T1000 (cell line): ENCODE results near the gene NUBP2.

Experiments used
- DNase-seq: peaks from one replicate; lab custom pipeline; 2025; ENCODE audit warnings: mixed read lengths; lab: John Stamatoyannopoulos, UW

The NUBP2 gene

GRCh38 chr16:1809281-1809801, 26.6 kb downstream of the NUBP2 start:
- no peak for DNase-seq

- no peak for DNase-seq
Observed at GRCh38 chr16:1810106-1810505, 27.3 kb downstream of the NUBP2 start.

GRCh38 chr16:1810536-1810935, 27.8 kb downstream of the NUBP2 start:
- no peak for DNase-seq

- no peak for DNase-seq
Observed at GRCh38 chr16:1812732-1813163, 30.0 kb downstream of the NUBP2 start.

DNA sequence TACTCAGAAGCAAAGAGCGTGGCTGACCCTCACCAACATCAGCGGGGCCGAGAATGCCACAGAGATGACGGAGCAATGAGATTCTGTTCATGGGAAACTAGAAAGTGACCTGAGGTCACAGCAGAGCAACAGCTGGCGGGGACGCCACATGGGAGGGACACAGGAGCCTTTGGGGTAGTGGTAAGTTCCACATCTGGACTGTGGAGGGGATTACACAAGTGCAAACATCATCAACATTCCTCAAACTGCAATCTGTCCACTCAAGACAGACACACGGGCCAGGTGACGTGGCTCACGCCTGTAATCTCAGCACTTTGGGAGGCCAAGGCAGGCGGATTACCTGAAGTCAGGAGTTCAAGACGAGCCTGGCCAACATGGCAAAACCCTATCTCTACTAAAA, 32.7 kb downstream of the NUBP2 start:
- DNase-seq = no peak

GRCh38 chr16:1816396-1817275, 33.9 kb downstream of the NUBP2 start:
- DNase-seq = no peak

GRCh38 chr16:1817276-1817589, 34.5 kb downstream of the NUBP2 start:
- DNase-seq = no peak

GRCh38 chr16:1817716-1818115, 35.0 kb downstream of the NUBP2 start:
- DNase-seq = no peak

GRCh38 chr16:1818204-1818872, 35.6 kb downstream of the NUBP2 start:
- DNase-seq = no peak

DNA sequence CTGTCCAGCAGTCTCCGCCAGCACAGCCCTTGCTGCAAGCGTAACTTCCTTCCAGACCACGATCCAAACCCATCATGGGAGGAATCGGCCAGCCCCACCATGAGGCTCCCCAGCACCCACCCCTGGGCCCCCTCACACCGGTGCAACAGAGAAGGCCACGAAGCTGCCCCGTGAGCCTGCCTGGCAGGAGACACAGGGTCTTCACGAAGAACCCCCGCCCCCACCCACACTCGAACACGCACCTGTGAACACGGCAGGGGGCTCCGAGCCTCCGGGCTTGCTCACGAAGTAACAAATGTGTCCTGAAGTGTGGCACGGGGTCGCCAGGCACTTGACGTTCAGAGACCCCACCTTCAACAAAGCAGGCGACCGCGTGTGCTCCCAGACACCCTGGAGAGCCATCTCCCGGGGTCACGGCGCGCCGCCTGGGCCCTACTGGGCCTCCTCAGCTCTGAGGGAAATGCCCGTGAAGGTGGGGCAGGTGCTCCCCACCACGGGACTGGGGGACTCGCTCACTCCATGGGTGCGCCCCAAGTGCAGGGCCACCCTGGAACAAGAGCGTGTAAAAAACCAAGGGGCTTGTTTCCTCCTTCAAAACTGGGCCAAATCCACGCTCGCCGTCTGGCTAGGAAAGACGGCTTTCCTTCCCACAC, 36.2 kb downstream of the NUBP2 start:
- no peak for DNase-seq

- DNase-seq = no peak
Observed at GRCh38 chr16:1819611-1820010, 36.9 kb downstream of the NUBP2 start.

DNA sequence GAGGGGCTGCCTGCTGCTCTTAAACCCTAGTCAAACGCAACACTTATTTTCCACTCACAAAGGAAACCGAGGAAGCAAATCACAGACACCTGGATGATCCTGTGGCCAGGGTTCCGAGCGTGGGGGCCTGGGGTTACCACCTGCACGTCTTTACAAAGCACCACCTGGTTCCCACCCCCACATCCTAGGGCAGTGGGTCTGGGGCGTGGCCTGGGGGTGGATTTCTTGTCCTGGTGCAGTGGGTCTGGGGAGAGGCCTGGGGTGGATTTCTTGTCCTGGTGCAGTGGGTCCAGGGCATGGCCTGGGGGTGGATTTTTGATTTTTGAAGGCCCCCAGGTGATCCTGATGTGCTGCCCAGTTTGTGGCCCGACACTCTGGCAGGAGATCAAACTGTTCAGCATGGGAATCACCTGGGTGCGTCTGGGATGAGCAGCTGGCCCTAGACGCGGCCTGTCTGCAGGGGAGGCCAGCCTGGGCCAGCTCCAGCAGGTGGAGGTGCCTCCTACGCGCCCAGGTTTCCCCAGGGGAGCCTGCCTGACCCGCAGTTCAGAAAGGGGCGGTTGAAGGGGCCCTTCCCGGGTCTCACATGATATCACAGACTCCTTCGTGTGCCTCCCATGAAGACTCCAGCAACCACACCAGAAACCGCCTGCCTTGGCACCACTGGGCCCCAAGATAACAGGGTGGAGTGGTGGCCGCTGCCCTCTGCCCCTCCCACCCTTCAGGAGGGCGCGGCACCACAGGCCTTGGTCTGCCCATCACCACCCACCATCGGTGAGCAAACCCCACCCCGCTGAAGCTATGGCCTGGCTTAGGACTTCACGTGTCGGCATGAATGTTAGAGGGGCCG, 37.6 kb downstream of the NUBP2 start:
- DNase-seq = no peak

DNA sequence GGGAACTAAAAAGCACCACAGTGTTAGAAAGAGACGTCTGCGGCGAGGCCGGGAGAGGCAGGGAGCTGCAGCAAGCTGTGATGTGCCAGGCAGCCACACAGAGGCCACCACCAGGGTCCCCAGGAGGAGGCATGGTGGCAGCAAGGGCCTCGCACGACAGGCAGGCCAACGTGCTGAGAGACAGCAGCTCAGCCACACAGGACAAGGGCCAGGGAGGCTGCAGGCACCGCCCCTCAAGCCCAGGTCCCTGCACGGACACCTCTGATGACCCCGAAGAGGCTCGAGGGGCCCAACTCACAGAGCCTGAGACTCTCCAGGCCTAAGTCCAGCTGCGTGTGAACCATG, 38.2 kb downstream of the NUBP2 start:
- DNase-seq = no peak

DNA sequence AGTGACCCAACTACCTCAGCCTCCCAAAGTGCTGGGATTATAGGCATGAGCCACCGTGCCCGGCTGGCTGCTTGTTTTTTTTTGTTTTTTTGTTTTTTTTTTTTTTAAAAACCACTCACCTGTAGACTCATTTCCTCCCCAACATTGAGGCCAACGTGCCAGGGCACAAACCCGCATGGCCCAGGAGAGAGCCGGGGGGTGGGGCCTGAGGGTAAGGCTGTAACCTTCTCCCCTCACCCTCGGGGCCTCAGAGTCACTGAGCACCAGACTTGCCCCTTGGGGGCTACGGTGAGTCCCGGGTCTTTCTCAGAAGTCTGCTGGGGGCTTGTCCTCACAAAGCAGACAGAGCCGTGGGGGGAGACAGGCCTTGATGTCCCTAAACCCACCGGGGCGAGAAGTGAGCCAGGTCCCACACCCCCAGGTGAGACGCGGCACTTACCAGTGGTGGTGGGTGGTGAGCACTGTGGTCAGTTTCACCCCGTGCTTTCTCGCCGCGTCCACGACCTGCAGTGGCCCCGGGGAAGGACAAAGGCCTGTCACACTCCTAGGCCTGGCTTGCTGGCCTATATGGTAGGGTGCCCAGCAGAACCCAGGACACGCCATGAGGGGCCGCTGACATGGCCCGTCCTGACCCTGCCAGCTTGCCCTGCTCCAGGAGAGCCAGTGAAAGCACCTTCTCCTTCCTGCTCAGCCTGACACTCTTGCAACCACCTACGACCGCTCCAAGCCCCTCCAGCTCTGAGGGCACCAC, 39.3 kb downstream of the NUBP2 start:
- DNase-seq = no peak

DNA sequence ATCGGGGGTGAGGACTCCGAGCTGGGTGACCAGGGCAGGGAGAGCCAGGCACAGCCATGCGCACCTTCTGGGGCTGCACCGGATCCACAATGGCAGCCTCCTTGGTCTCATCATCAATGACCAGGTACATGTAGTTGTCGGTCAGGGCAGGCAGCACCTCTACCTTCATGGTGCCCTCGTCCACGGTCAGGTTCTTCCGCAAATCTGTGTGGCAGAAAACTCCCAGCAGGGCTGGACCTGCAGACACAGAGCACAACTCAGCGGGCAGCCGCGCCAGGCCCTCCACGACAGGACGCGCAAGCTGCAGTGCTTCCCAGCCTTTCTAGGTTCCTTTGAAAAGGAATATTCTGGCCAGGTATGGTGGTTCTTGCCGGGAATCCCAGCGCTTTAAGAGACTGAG, 40.0 kb downstream of the NUBP2 start:
- DNase-seq = no peak

- no peak for DNase-seq
Observed at GRCh38 chr16:1823821-1824220, 41.1 kb downstream of the NUBP2 start.

GRCh38 chr16:1825381-1825863, 42.7 kb downstream of the NUBP2 start:
- DNase-seq = no peak

DNA sequence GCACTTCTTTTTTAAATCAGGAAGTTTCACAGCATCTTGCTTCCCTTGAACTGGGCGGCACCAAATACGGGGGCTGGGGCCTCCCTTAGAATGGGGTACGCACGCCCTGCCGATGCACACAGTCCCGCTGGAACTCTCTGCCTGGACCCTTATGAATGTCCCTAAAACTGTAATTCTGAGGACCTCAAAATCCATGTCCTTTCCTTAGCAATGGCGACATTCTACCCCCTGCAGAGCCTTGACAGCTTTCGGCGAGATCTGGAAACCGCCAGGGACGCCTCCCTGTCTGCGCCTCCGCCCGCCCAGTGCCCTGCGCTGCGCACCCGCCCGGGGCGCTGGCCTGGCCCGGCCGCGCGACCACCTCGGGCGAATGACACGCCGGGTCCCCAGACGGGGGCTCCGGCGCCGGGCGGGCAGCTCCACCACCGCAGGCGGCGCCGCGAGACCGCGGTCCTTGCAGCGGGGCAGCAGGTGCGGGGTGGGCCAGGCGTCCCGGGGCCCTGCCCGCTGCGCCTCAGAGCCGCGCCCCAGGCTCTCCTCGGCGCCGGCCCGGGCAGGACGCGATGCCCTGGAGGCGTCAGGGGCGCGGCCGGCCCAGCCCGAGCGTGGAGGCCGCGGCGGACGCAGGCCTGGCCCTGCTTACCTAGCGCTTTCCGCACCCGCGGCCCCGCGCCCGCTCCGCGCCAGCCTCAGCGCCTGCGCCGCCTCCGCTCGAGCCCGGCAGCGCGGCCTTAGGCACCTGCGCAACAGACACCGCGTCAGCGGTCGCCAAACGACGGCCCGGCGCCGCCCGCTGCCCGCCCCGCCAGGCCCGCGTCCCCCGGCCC, 43.3 kb downstream of the NUBP2 start:
- no peak for DNase-seq

DNA sequence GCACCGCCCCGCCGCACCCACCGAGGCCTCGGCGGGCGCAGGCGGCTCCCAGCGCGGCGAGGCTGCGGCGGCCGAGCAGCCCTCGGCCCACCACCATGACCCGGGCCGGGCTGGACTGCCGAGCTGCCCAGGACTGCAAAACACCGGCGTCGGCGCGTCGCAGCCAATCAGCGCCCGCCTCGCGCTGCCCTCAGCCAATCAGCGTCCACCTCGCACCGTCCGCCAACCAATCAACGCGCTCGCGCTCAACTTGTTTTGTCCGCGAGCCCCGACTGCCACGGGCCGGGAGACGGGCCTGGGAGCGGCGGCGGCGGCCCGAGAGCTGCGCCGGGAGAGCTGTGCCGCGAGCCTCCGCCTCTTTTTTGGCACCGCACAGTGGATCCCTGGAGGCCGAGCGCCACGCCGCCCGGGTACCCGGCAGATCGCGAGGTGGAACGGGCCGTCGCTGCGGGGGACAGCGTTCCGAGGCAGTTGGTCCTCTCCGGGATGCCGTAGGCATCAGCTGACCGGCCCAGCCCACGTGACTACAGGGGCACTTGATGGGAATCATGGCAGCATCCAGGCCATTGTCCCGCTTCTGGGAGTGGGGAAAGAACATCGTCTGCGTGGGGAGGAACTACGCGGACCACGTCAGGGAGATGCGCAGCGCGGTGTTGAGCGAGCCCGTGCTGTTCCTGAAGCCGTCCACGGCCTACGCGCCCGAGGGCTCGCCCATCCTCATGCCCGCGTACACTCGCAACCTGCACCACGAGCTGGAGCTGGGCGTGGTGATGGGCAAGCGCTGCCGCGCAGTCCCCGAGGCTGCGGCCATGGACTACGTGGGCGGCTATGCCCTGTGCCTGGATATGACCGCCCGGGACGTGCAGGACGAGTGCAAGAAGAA, 44.2 kb downstream of the NUBP2 start, which contains the start of the genes FAHD1 and HAGH:
FAHD1 (plus strand) TSS at position 516 of the 883 bp plus-strand sequence; CDS start at position 549, 33 bp downstream.
HAGH (minus strand) TSS at position 135 of the 883 bp plus-strand sequence; CDS start at position 97, 38 bp downstream.
- DNase-seq = peak; percentile 85
